ENCODE measurements around the gene SPART. TPM values are rescaled to one million over a fixed set of nuclear protein-coding genes. Genes with fewer than 3 reads are reported as not detected.

Gene SPART
- total RNA-seq, 1 experiment from 2014 or later, result 60.6 TPM

GRCh38 chr13:36328821-36329220, 17.4 kb downstream of the SPART start:
- Mint-ChIP-seq H3K4me1 (peaks cover 23 to 32% of the 10 kb centered on the region in 2 experiments), H3K4me3 (no peak overlapping the region), H3K36me3 (ENCODE audit: insufficient read depth in 1 of 3, low read depth in 3 of 3) (peaks cover 10 to 50% (median 11%) of the 10 kb centered on the region in 3 experiments; a peak in 6 of 7 replicates), H3K27ac (no peak overlapping the region), H3K9me3 (no peaks in the 10 kb centered on the region), H3K27me3 (ENCODE audit: low read depth) (no peaks in the 10 kb centered on the region)
- Histone ChIP-seq H4K8ac (replicated peaks; ENCODE audit: insufficient read length, low read depth, low read length) (no peak overlapping the region), H4K5ac (ENCODE audit: insufficient read length, low read depth, low read length) (no peak overlapping the region), H3T11ph (ENCODE audit: low read length) (no peak overlapping the region), H3K23me2 (ENCODE audit: insufficient read length, low read depth, low read length, poor library complexity, severe bottlenecking) (no peaks in the 10 kb centered on the region), H3K27ac (ENCODE audit: insufficient read length, low read depth, low read length) (no peak overlapping the region), H3K9me3 (ENCODE audit: control insufficient read depth, low read depth, low read length) (no peaks in the 10 kb centered on the region), H2BK15ac (ENCODE audit: low read depth, low read length) (no peak overlapping the region), H3K4me2 (ENCODE audit: insufficient read depth, insufficient read length, low read length) (no peak overlapping the region), H2AK5ac (ENCODE audit: insufficient read length, low read length) (no peak overlapping the region), H3K9ac (ENCODE audit: extremely low read depth, insufficient read length, low read length) (no peak overlapping the region), H3K79me1 (ENCODE audit: insufficient read depth, low read depth, low read length, poor library complexity, severe bottlenecking) (peaks cover 3% of the 10 kb centered on the region), H2BK5ac (ENCODE audit: insufficient read length, low read length) (no peak overlapping the region), H3K4ac (ENCODE audit: low read depth, low read length) (no peak overlapping the region), H4K20me1 (ENCODE audit: control insufficient read depth, insufficient read depth, insufficient read length) (no peaks in the 10 kb centered on the region), H3K56ac (ENCODE audit: insufficient read length, low read depth, low read length) (no peak overlapping the region), H2BK20ac (ENCODE audit: low read depth, low read length, poor library complexity, severe bottlenecking) (no peak overlapping the region), H3K79me2 (ENCODE audit: insufficient read depth, low read length) (no peaks in the 10 kb centered on the region; the same call in 1 of the 2 replicates), H3K14ac (ENCODE audit: insufficient read depth, low read length) (no peak overlapping the region), H3K18ac (ENCODE audit: insufficient read length, low read depth, low read length) (no peak overlapping the region), H3K27me3 (ENCODE audit: insufficient read depth, low read length) (no peaks in the 10 kb centered on the region), H2BK120ac (ENCODE audit: low read depth, low read length, poor library complexity, severe bottlenecking) (no peak overlapping the region), H4K91ac (ENCODE audit: insufficient read length, low read depth, low read length) (no peak overlapping the region), H3K23ac (ENCODE audit: insufficient read length, low read depth, low read length) (no peak overlapping the region), H3K4me1 (ENCODE audit: insufficient read depth, low read length) (peaks cover 16% of the 10 kb centered on the region; the same call in 1 of the 2 replicates), H2BK12ac (ENCODE audit: insufficient read length, low read depth, low read length) (no peak overlapping the region), H2AFZ (ENCODE audit: low read length) (no peak overlapping the region)
- no peak for TF ChIP-seq CTCF (conservative IDR thresholded peaks at IDR 0.05)
- no CpG with 5 or more reads among the region's 2 CpGs for WGBS (ENCODE audit: extremely low coverage, insufficient read length, low lambda C conversion rate)
- no peak for DNase-seq

All from H9 (cell line).